SIG-M5 treated with dmso at 0.1 percent for 504 hours (cell line): Measurements from ENCODE around the gene CENPQ.

Source experiments
- DNase-seq: peaks from one replicate; lab custom pipeline; 2025; ENCODE audit not compliant: unreplicated experiment; lab: John Stamatoyannopoulos, UW

Gene CENPQ

GRCh38 chr6:49540614-49541013 lies 77.4 kb downstream of the CENPQ start:
- DNase-seq: no peak

DNA sequence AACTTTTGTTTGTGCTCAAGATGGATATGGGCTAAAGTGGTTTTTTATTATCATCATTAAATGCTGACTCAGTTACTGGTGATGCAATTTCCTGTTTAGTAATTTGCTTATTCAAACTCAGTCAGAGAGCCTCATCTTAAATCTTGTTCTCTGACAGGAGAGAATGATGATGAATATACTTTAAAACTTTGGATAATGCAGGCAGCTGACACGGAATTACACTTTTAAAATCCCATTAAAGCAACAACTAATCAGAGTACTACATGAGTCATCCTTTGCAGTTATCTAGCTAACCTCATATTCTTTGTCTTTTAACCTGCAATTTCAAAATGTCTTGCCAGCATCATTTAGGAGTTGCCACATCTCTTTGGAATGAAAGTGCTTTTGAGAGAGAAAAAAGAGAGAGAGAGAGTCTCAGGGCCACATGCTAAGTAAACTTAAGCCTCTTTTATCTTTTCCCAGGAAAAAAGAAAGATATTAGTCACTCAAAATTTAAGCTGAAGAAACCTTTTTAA lies 78.1 kb downstream of the CENPQ start:
- DNase-seq: no peak

GRCh38 chr6:49541936-49542335 lies 78.8 kb downstream of the CENPQ start:
- no peak for DNase-seq
